B cell (primary cell): ENCODE measurements around the gene PROB1.

Source experiments
- CTCF ChIP-seq: fragments of 200-600 bp; IDR thresholded peaks from one replicate; pipeline ENCODE4 v1.8.0; 2022; ENCODE audit warnings: antibody characterized with exemption, mild to moderate bottlenecking
- EZH2 ChIP-seq: IDR thresholded peaks from 2 replicates; pipeline ENCODE4 v1.6.1; 2012; ENCODE audit warnings: borderline replicate concordance, low read depth, mild to moderate bottlenecking, moderate library complexity, low read length; ENCODE audit not compliant: insufficient read depth, poor library complexity, severe bottlenecking

DNA sequence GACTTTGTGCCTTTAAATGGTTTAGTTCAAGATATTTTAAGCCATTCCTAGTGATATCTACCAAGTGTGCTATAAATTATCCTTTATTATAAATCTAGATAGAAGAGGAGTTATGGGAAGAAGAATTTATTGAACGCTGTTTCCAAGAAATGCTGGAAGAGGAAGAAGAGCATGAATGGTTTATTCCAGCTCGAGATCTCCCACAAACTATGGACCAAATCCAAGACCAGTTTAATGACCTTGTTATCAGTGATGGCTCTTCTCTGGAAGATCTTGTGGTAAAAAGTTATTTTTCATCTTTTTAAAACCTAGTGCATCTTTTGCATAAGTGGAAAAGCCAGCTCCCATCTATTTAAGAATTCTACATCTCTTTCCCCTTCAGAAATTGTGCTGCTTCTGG, 30.4 kb downstream of the PROB1 start:
- TF ChIP-seq CTCF (no peak), EZH2 (no peak)
